Breast epithelium (tissue), 4 donors: ENCODE results near the gene ZMYND8. TPM values are rescaled to one million over a fixed set of nuclear protein-coding genes. Genes with fewer than 3 reads are reported as not detected.
"Not testable (repeated sequence)": the region's sequence is repeated elsewhere in the genome, so short reads cannot be mapped to it uniquely, and the experiment has no call there.

Experiments used
- DNase-seq, 2 donors: peaks; one replicate each; pipeline ENCODE4 v3.0.0-alpha.2; 2019; ENCODE audit warnings: low spot score in 2 of 2
- H3K27ac ChIP-seq, 2 donors: fragments of 200-600 bp; sonication (generic) in 1 of 2; one replicate each; pipeline ENCODE4 v1.5.1; 2016 to 2019; ENCODE audit warnings: mild to moderate bottlenecking in 1 of 2
- H3K27me3 ChIP-seq, 2 donors: fragments of 200-600 bp; sonication (generic) in 1 of 2; one replicate each; pipeline versions ENCODE4 v1.5.1 to v1.6.0; 2017 to 2019; ENCODE audit warnings: control low read depth in 1 of 2, mild to moderate bottlenecking in 1 of 2
- H3K36me3 ChIP-seq: fragments of 200-600 bp; one replicate; pipeline ENCODE4 v1.5.1; 2019
- H3K4me1 ChIP-seq, 2 donors: fragments of 200-600 bp; sonication (generic); one replicate each; pipeline ENCODE4 v1.5.1; 2016 to 2019; ENCODE audit warnings: control low read depth in 1 of 2
- H3K4me3 ChIP-seq, 3 donors: fragments of 200-600 bp; sonication (generic); 1 replicate in 2 of 3; 2 replicates in 1 of 3; pipeline ENCODE4 v1.5.1; 2016 to 2019; ENCODE audit warnings: mild to moderate bottlenecking in 3 of 3, moderate library complexity in 2 of 3
- H3K9me3 ChIP-seq, 2 donors: fragments of 200-600 bp; sonication (generic) in 1 of 2; one replicate each; pipeline ENCODE4 v1.5.1; 2016 to 2019; ENCODE audit warnings: control low read depth in 1 of 2
- CTCF ChIP-seq, 3 donors: fragments of 450-650 bp; IDR thresholded peaks; one replicate each; pipeline ENCODE4 v1.5.1; 2016 to 2017; ENCODE audit warnings: antibody characterized with exemption in 3 of 3, mild to moderate bottlenecking in 3 of 3, moderate library complexity in 3 of 3
- POLR2A ChIP-seq: fragments of 450-650 bp; IDR thresholded peaks from one replicate; pipeline ENCODE4 v1.6.1; 2016; ENCODE audit warnings: antibody characterized with exemption, mild to moderate bottlenecking, moderate library complexity
- POLR2AphosphoS5 ChIP-seq, 3 donors: sonication (generic); formaldehyde crosslinking; IDR thresholded peaks; one replicate each; pipeline ENCODE4 v1.6.1; 2017; ENCODE audit warnings: antibody characterized with exemption in 3 of 3
- intact Hi-C: fragments of 100-400 bp; cut with DNase I; formaldehyde crosslinking; loops from one replicate; pipeline ENCODE4 v1.15.1; 2023; ENCODE audit warnings: low total_unique reads
- total RNA-seq, 3 donors: library from RNA; depleted of rRNA; stranded (reverse); fragments of >200 nt; gene quantifications; one replicate each; pipeline ENCODE4 v1.1.0, GENCODE V29; 2016

ZMYND8 gene
- total RNA-seq, 3 donors from 2014 or later = 40.6 to 47.7 (median 41.4) TPM

- no peak overlapping the region for H3K27ac ChIP-seq
- no peaks in the 10 kb centered on the region for H3K4me1 ChIP-seq
- no peak for DNase-seq
- no peaks in the 10 kb centered on the region for H3K36me3 ChIP-seq
- H3K4me3 ChIP-seq = no peak overlapping the region
- TF ChIP-seq POLR2A (no peak), POLR2AphosphoS5 (IDR thresholded peaks at IDR 0.05) (no peak), CTCF (IDR thresholded peaks at IDR 0.05) (no peak)
- H3K27me3 ChIP-seq = no peaks in the 10 kb centered on the region
- intact Hi-C loops = loop anchor here (10.0 kb wide), 1 partner anchor 175 kb away; no protein-coding TSS in a partner anchor
- no peaks in the 10 kb centered on the region for H3K9me3 ChIP-seq
These were observed 146.5 kb downstream of the ZMYND8 start for GRCh38 chr20:47209982-47210381.

GRCh38 chr20:47208534-47209174, 147.8 kb downstream of the ZMYND8 start:
- Histone ChIP-seq H3K27ac (no peak overlapping the region), H3K27me3 (no peaks in the 10 kb centered on the region), H3K4me3 (no peak overlapping the region), H3K36me3 (no peaks in the 10 kb centered on the region), H3K9me3 (no peaks in the 10 kb centered on the region), H3K4me1 (no peaks in the 10 kb centered on the region)
- no peak for TF ChIP-seq POLR2AphosphoS5 (IDR thresholded peaks at IDR 0.05)
- TF ChIP-seq CTCF (IDR thresholded peaks at IDR 0.05) = no peak
- no peak for TF ChIP-seq POLR2A
- intact Hi-C loops = loop anchor here (10.0 kb wide), 1 partner anchor 176 kb away; no protein-coding TSS in a partner anchor
- DNase-seq = no peak

- no peak overlapping the region for H3K4me3 ChIP-seq
- TF ChIP-seq CTCF (IDR thresholded peaks at IDR 0.05) (no peak), POLR2AphosphoS5 (IDR thresholded peaks at IDR 0.05) (no peak), POLR2A (no peak)
- H3K27me3 ChIP-seq = no peaks in the 10 kb centered on the region
- H3K36me3 ChIP-seq = no peaks in the 10 kb centered on the region
- no peaks in the 10 kb centered on the region for H3K9me3 ChIP-seq
- DNase-seq = no peak
- H3K4me1 ChIP-seq = no peaks in the 10 kb centered on the region
- intact Hi-C loops = loop anchor here (10.0 kb wide), 1 partner anchor 178 kb away; no protein-coding TSS in a partner anchor
- H3K27ac ChIP-seq = no peak overlapping the region
These were observed 149.4 kb downstream of the ZMYND8 start for GRCh38 chr20:47206962-47207641.

- H3K4me3 ChIP-seq, H3K27ac ChIP-seq, H3K4me1 ChIP-seq, H3K27me3 ChIP-seq, H3K36me3 ChIP-seq, DNase-seq, H3K9me3 ChIP-seq: not testable (repeated sequence)
- intact Hi-C loops = loop anchor here (10.0 kb wide), 1 partner anchor 178 kb away; no protein-coding TSS in a partner anchor
These were observed 149.9 kb downstream of the ZMYND8 start for GRCh38 chr20:47206552-47206951.

- intact Hi-C loops = loop anchor here (10.0 kb wide), 1 partner anchor 179 kb away; no protein-coding TSS in a partner anchor
- no peaks in the 10 kb centered on the region for H3K36me3 ChIP-seq
- H3K4me3 ChIP-seq = no peak overlapping the region
- no peak overlapping the region for H3K27ac ChIP-seq
- no peaks in the 10 kb centered on the region for H3K27me3 ChIP-seq
- no peaks in the 10 kb centered on the region for H3K9me3 ChIP-seq
- no peak for DNase-seq
- H3K4me1 ChIP-seq = no peaks in the 10 kb centered on the region
- TF ChIP-seq CTCF (IDR thresholded peaks at IDR 0.05) = peak; percentile 18 to 44 (median 35)
- TF ChIP-seq POLR2AphosphoS5 (IDR thresholded peaks at IDR 0.05) = no peak
These were observed 150.8 kb downstream of the ZMYND8 start for GRCh38 chr20:47205577-47206123.

- H3K9me3 ChIP-seq = not testable (repeated sequence)
These were observed 151.7 kb downstream of the ZMYND8 start for GRCh38 chr20:47204850-47205122.

More at GRCh38 chr20:47204850-47205122, 151.7 kb downstream of the ZMYND8 start:
- intact Hi-C loops = loop anchor here (10.0 kb wide), 1 partner anchor 180 kb away; no protein-coding TSS in a partner anchor
- not testable (repeated sequence) for H3K36me3 ChIP-seq, H3K27me3 ChIP-seq, H3K27ac ChIP-seq, H3K4me3 ChIP-seq, H3K4me1 ChIP-seq, DNase-seq
